NCI-H146 (cell line): ENCODE data around the gene TBX1.
"Not testable (repeated sequence)": the region's sequence is repeated elsewhere in the genome, so short reads cannot be mapped to it uniquely, and the experiment has no call there.

Source experiments
- DNase-seq: peaks from one replicate; lab custom pipeline; 2025; lab: John Stamatoyannopoulos, UW

Gene TBX1

DNA sequence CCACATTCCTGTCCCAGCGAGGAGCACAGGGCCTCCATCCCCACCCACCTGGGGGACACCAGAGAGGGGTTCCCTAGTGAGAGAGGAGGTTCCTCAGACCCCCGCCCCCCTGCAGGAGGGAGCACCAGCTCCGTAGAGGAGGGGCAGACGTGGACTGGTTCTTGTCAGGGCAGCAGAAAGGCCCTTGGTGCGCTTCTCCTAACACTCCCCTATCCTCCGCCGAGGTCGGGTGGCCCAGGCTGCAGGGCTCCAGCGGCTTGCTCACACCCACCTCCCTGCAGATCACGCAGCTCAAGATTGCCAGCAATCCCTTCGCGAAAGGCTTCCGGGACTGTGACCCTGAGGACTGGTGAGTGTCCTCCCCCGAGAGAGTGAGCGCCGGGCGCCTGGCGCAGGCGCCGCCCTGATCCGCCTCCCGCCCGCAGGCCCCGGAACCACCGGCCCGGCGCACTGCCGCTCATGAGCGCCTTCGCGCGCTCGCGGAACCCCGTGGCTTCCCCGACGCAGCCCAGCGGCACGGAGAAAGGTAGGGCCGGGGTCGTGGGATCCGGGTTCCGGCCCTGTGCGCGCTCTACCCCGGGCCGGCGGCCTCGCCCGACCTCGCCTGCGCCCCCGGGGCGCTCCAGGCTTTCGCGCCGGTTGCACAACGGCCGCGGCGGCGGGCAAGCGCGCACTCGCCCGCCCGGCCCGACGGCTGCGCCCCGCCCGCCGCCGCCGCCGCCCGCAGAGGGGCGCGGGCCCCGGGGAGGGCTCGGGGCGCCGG, 5.1 kb downstream of the TBX1 start:
- DNase-seq, result no peak

DNA sequence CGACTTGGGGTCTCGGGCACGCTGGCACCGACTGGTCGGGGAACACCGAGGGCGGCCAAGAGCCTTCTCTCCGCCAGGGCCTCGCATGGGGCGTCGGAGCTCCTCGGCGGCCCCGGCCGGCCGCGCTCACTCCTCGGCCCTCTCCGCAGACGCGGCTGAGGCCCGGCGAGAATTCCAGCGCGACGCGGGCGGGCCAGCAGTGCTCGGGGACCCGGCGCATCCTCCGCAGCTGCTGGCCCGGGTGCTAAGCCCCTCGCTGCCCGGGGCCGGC, 5.6 kb downstream of the TBX1 start:
- no peak for DNase-seq

DNA sequence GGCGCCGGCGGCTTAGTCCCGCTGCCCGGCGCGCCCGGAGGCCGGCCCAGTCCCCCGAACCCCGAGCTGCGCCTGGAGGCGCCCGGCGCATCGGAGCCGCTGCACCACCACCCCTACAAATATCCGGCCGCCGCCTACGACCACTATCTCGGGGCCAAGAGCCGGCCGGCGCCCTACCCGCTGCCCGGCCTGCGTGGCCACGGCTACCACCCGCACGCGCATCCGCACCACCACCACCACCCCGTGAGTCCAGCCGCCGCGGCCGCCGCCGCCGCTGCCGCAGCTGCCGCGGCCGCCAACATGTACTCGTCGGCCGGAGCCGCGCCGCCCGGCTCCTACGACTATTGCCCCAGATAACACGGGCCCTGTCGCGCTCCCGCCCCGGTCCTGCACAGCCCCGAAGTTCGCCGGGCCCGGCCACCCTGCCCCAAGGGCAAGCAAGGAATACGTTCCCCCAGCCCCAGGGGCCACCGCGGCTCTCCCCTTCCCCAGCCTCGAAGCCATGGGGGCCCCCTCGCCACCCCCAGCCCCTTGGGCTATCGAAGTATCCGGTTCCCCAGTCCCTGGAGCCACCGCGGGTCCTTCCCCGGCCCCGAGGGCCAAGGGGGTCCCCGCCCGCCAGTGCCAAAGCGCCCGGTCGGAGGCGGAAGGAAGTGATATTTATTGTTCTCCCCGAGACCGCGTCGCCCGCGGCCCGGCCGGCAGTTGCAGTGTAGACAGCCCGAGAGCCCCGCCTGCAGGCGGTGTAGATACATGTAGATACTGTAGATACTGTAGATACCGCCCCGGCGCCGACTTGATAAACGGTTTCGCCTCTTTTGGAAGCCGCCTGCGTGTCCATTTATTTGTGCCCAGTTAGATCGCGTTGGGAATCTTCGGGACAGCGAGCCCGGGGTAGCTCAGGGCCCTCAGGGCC, 6.2 kb downstream of the TBX1 start:
- DNase-seq, result no peak

DNA sequence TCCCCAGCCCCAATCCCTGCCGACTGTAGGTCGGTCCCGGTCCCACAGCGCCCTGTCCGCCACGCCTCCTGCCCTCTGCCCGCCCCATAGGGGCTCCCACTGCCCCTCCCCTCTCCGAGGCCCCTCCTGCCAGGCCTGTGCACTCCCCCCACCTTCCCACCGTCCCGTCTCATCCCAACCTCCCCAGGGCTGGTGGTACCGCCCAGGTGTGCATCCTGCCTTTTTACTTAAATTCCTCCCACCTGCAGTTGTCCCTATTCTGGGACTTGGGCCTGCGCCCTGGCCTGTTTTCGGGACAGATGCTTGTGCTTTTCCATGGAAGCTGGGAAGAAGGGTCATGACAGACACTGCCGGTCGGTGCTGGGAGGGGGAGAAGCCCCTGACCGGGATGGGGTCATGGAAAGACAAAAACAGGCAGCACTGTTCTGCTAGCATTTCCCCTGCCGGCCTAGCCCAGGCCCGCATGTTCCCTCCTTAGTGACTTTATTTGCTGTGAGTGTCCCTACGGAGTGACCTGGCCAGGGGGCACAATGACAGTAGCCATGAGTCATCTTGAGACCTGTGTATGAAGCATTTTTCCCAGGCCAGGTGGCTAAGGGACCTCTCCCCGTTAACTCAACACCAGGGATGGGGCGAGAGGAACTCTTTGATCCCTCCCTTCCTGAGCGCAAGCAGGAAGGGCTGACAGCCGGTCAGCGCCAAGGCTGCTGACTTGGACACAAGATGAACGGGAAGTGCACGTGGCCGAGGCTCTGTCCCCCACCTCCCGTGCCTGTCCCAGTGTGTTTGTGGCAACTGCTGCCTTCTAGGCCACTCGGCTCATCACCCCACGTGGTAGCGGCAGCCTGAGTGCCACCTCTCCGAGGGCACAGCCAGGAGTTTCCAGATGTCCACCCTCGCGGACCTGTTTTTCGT, 7.1 kb downstream of the TBX1 start:
- DNase-seq, result no peak

GRCh38 chr22:19769393-19769715, 8.8 kb downstream of the TBX1 start:
- no peak for DNase-seq

DNA sequence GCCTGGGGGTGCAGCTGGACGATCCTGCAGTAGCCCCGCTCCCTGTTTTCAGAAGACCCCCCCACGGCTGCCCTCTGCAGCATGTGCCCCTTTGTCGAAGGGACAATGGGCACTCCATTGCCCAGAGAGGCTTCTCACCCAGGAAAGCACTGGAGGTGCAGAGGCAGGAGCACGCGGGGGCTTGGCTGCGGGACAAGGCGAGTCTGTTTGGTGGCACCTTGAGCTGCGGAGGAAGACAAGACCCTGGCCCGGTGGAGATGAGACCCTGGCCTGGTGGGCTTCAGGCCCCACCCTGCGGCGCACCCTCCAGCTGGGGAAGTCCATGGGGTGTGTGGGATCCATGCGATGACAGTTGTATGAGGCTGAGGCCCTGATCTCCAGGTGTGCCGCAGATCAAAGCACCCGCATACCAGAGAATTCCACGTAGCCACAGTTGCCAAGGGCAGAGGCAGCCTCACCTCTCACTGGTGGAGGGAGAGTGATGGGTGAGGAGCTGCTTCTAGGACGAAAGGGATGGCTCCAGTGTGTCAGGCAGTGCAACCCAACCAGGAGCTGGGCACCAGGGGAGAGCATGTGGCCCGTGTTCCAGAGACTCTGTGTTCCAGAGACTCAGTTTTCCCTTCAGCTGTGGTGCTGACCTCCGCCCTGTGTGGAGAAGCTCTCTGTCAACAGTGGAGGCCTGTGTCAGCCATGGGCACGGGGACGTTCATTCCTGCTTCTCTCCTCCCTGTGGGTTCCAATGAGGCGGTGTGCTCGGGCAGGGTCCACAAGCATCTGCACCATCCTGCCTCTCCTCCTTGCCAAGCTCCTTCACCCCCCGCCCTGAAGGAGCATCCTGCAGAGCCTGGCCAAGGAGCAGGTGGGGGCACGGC, 10.0 kb downstream of the TBX1 start:
- DNase-seq, result no peak

DNA sequence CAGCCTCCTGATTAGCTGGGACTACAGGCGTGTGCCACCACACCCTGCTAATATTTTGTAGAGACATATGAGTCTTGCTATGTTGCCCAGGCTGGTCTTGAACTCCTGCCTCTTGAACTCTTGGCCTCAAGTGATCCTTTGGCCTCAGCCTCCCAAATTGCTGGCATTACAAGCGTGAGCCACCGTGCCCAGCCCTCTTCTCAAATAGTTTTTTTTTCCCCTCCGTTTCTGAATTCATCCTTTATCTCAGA, 11.8 kb downstream of the TBX1 start:
- no peak for DNase-seq

DNA sequence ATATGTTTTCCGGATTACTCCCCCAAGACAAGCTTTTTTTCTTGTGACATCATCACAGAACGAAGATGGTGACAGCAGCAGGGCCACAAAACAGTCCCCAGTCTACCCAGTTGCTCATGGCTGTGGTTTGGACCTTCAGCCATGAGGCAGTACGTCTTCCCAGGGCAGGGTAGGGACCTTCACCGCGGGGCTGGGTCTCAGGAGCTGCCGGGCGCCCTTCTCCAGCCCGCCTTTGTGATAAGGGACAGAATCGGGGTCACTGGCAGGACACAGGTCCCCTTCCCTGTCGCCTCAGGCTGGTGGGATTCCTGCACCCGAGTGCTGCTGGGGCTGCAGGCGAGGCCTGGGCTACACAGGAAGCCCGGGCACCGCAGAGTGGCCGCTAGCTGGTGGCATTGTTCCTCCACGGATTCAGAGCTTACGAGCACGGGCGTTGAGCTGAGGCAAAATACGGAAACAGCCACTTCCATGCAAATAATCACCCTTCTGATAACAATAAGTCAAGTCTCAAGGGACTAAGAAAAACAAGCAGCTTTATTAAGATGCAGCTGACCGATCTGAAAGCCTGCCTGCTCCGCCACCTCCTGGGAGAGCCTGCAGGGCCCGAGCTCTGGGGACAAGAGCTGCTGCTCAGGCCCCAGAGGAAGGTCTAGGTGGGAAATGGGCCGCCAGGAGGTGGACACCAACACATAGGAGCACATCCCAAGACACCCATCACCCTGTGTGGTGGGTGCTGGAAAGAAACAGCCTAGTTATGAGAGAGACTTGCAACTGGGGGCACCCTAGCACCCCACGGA, 12.3 kb downstream of the TBX1 start:
- DNase-seq, result no peak

GRCh38 chr22:19773470-19774040, 13.0 kb downstream of the TBX1 start:
- no peak for DNase-seq

- no peak for DNase-seq
Measured at GRCh38 chr22:19774628-19775027, 14.1 kb downstream of the TBX1 start.

GRCh38 chr22:19775496-19776325, 15.1 kb downstream of the TBX1 start:
- DNase-seq, result no peak

GRCh38 chr22:19776433-19777031, 16.0 kb downstream of the TBX1 start:
- no peak for DNase-seq

DNA sequence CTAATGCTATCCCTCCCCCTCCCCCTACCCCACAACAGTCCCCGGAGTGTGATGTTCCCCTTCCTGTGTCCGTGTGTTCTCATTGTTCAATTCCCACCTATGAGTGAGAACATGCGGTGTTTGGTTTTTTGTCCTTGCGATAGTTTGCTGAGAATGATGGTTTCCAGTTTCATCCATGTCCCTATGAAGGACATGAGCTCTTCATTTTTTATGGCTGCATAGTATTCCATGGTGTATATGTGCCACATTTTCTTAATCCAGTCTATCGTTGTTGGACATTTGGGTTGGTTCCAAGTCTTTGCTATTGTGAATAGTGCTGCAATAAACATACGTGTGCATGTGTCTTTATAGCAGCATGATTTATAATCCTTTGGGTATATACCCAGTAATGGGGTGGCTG, 16.6 kb downstream of the TBX1 start:
- DNase-seq, result not testable (repeated sequence)

GRCh38 chr22:19779011-19779421, 18.4 kb downstream of the TBX1 start:
- no peak for DNase-seq

DNA sequence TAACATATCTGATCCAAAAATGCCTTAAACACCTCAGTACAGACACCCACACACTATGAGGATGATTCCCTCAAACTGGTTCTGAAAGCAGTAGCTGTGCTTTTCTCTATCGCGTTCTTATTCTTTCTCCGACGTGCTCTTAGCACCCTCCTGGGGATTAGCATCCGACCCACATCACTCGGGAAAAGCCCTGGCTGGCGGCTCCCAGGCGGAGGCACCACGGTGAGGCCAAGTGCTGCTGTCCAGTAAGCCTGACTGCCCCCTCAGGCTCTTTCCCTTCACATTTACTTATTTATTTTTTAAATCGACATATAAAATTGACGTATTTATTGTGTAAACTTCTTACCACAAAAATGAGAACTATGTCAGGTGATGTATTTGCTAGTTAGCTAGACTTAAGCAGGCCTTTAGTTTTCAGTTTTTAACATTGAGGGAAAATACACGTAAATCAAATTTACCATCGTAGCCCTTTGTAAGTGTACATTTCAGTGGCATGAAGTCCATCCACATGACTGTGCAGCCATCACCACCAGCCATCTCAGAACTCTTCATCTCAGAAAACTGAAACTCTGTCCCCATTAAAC, 19.2 kb downstream of the TBX1 start:
- no peak for DNase-seq

DNA sequence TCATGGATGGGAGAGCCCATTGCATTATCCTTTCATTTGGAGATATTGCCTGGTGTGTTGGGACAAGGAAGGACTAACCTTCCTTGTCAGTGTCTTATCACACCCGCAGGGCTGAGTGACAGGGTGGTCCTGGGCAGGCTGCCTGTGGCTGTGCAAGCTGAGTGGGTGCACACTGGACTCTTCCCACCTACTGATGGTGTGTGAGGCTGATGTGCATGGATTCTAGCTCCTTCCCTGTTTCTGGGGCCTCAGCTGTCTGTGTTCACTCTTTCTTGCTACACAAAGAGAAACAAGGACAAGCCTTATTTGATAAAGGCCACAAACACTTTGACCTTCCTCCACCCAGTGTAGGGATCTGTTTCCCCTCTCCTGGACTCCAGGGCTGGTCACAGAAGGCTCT, 22.0 kb downstream of the TBX1 start:
- no peak for DNase-seq

- peak; percentile 78 for DNase-seq
Measured at GRCh38 chr22:19783586-19784383, 23.2 kb downstream of the TBX1 start.
